SKM-1 treated with dmso at 0.1 percent for 144 hours (cell line): Measurements from ENCODE around the gene MBP.

ENCODE experiments used
- DNase-seq: peaks from one replicate; lab custom pipeline; 2025; ENCODE audit not compliant: unreplicated experiment; lab: John Stamatoyannopoulos, UW

Gene MBP

GRCh38 chr18:77151033-77151771 lies 18.6 kb upstream of the MBP start:
- no peak for DNase-seq

GRCh38 chr18:77150588-77150987 lies 18.0 kb upstream of the MBP start:
- no peak for DNase-seq

- no peak for DNase-seq
Observed at GRCh38 chr18:77148289-77148688, 15.7 kb upstream of the MBP start.

- DNase-seq: peak; percentile 39
Observed at GRCh38 chr18:77147418-77147852, 14.9 kb upstream of the MBP start.

- no peak for DNase-seq
Observed at GRCh38 chr18:77146249-77147080, 13.9 kb upstream of the MBP start.

GRCh38 chr18:77145364-77145901 lies 12.8 kb upstream of the MBP start:
- no peak for DNase-seq

GRCh38 chr18:77144451-77145118 lies 12.0 kb upstream of the MBP start:
- no peak for DNase-seq

GRCh38 chr18:77144046-77144445 lies 11.5 kb upstream of the MBP start:
- DNase-seq: no peak

GRCh38 chr18:77143196-77143595 lies 10.6 kb upstream of the MBP start:
- DNase-seq: no peak

- no peak for DNase-seq
Observed at GRCh38 chr18:77141401-77142118, 9.0 kb upstream of the MBP start.

GRCh38 chr18:77140439-77141109 lies 8.0 kb upstream of the MBP start:
- DNase-seq: no peak

- no peak for DNase-seq
Observed at GRCh38 chr18:77140030-77140429, 7.4 kb upstream of the MBP start.

GRCh38 chr18:77139619-77140018 lies 7.0 kb upstream of the MBP start:
- no peak for DNase-seq

- no peak for DNase-seq
Observed at GRCh38 chr18:77138270-77138669, 5.7 kb upstream of the MBP start.

GRCh38 chr18:77137851-77138250 lies 5.3 kb upstream of the MBP start:
- DNase-seq: peak; percentile 8

GRCh38 chr18:77136871-77137665 lies 4.5 kb upstream of the MBP start:
- DNase-seq: no peak

- DNase-seq: no peak
Observed at GRCh38 chr18:77136076-77136718, 3.6 kb upstream of the MBP start.

GRCh38 chr18:77135339-77136075 lies 2.9 kb upstream of the MBP start:
- no peak for DNase-seq
